Measurements from ENCODE around the gene MEP1A. TPM values are rescaled to one million over a fixed set of nuclear protein-coding genes. Genes with fewer than 3 reads are reported as not detected.

MEP1A gene
- total RNA-seq, 1 experiment from 2014 or later = not detected

- no peaks in the 10 kb centered on the region for H3K27me3 ChIP-seq (ENCODE audit: low read length)
- no peaks in the 10 kb centered on the region for H3K36me3 ChIP-seq (ENCODE audit: low read depth, low read length)
- no peaks in the 10 kb centered on the region for H3K9me3 ChIP-seq (ENCODE audit: low read length)
- H3K4me2 ChIP-seq (ENCODE audit: low read length) = no peak overlapping the region
- BruUV-seq (replicated peaks) = no TSS peak
- no peaks in the 10 kb centered on the region for H4K20me1 ChIP-seq (ENCODE audit: low read length)
- POLR2A ChIA-PET (ENCODE audit: unreplicated experiment) = no interaction called here
- no peak overlapping the region for H3K27ac ChIP-seq (ENCODE audit: low read length)
- DNase-seq (no peak), ATAC-seq (no peak; the same call in 1 of the 2 replicates)
- no peak overlapping the region for H3K9ac ChIP-seq (ENCODE audit: low read length)
- CTCF ChIA-PET = no interaction called here
- intact Hi-C loops (cut with micrococcal nuclease) = no loop called here
- H3K79me2 ChIP-seq (ENCODE audit: low read length) = no peaks in the 10 kb centered on the region
- H3K9me2 ChIP-seq (replicated peaks; ENCODE audit: low read length) = no peaks in the 10 kb centered on the region
- no peak overlapping the region for H3K4me3 ChIP-seq (ENCODE audit: low read length)
- no peaks in the 10 kb centered on the region for H3F3A ChIP-seq (ENCODE audit: low read length, unreplicated experiment)
- no peak for TF ChIP-seq EZH2phosphoT487 (IDR thresholded peaks at IDR 0.05; ENCODE audit: borderline replicate concordance, low read length)
- no peak for TF ChIP-seq EZH2 (IDR thresholded peaks at IDR 0.05; ENCODE audit: low read length, unreplicated experiment)
- no peak for TF ChIP-seq CTCF (conservative IDR thresholded peaks at IDR 0.05; ENCODE audit: low read depth, low read length)
- no peak overlapping the region for H2AFZ ChIP-seq (ENCODE audit: low read length)
- no peaks in the 10 kb centered on the region for H3K4me1 ChIP-seq (ENCODE audit: insufficient read depth, low read length)
Observed at GRCh38 chr6:46749731-46750130, 43.5 kb upstream of the MEP1A start.

GRCh38 chr6:46751658-46752057 is 41.5 kb upstream of the MEP1A start:
- no peaks in the 10 kb centered on the region for H3K9me3 ChIP-seq (ENCODE audit: low read length)
- TF ChIP-seq EZH2phosphoT487 (IDR thresholded peaks at IDR 0.05; ENCODE audit: borderline replicate concordance, low read length) (no peak), EZH2 (IDR thresholded peaks at IDR 0.05; ENCODE audit: low read length, unreplicated experiment) (no peak), CTCF (conservative IDR thresholded peaks at IDR 0.05; ENCODE audit: low read depth, low read length) (no peak)
- no peak overlapping the region for H2AFZ ChIP-seq (ENCODE audit: low read length)
- ChIA-PET POLR2A (ENCODE audit: unreplicated experiment) (no interaction called here), CTCF (no interaction called here)
- no peaks in the 10 kb centered on the region for H4K20me1 ChIP-seq (ENCODE audit: low read length)
- no TSS peak for BruUV-seq (replicated peaks)
- DNase-seq (no peak), ATAC-seq (no peak)
- H3K36me3 ChIP-seq (ENCODE audit: low read depth, low read length) = no peaks in the 10 kb centered on the region
- intact Hi-C loops (cut with micrococcal nuclease) = no loop called here
- no peak overlapping the region for H3K9ac ChIP-seq (ENCODE audit: low read length)
- H3F3A ChIP-seq (ENCODE audit: low read length, unreplicated experiment) = no peaks in the 10 kb centered on the region
- H3K9me2 ChIP-seq (replicated peaks; ENCODE audit: low read length) = no peaks in the 10 kb centered on the region
- H3K4me1 ChIP-seq (ENCODE audit: insufficient read depth, low read length) = peaks cover 1% of the 10 kb centered on the region
- H3K79me2 ChIP-seq (ENCODE audit: low read length) = no peaks in the 10 kb centered on the region
- H3K27ac ChIP-seq (ENCODE audit: low read length) = no peak overlapping the region
- H3K4me3 ChIP-seq (ENCODE audit: low read length) = no peak overlapping the region
- no peak overlapping the region for H3K4me2 ChIP-seq (ENCODE audit: low read length)
- H3K27me3 ChIP-seq (ENCODE audit: low read length) = no peaks in the 10 kb centered on the region

- ATAC-seq (no peak), DNase-seq (no peak)
- no peaks in the 10 kb centered on the region for H3K27me3 ChIP-seq (ENCODE audit: low read length)
- intact Hi-C loops (cut with micrococcal nuclease) = no loop called here
- POLR2A ChIA-PET (ENCODE audit: unreplicated experiment) = no interaction called here
- BruUV-seq (replicated peaks) = no TSS peak
- H3K9ac ChIP-seq (ENCODE audit: low read length) = no peak overlapping the region
- no peaks in the 10 kb centered on the region for H3K9me3 ChIP-seq (ENCODE audit: low read length)
- no peaks in the 10 kb centered on the region for H3F3A ChIP-seq (ENCODE audit: low read length, unreplicated experiment)
- H4K20me1 ChIP-seq (ENCODE audit: low read length) = no peaks in the 10 kb centered on the region
- CTCF ChIA-PET = no interaction called here
- no peak overlapping the region for H2AFZ ChIP-seq (ENCODE audit: low read length)
- H3K79me2 ChIP-seq (ENCODE audit: low read length) = no peaks in the 10 kb centered on the region
- no peak overlapping the region for H3K4me2 ChIP-seq (ENCODE audit: low read length)
- H3K27ac ChIP-seq (ENCODE audit: low read length) = no peak overlapping the region
- H3K9me2 ChIP-seq (replicated peaks; ENCODE audit: low read length) = no peaks in the 10 kb centered on the region
- TF ChIP-seq EZH2 (IDR thresholded peaks at IDR 0.05; ENCODE audit: low read length, unreplicated experiment) = no peak
- no peak for TF ChIP-seq EZH2phosphoT487 (IDR thresholded peaks at IDR 0.05; ENCODE audit: borderline replicate concordance, low read length)
- no peak for TF ChIP-seq CTCF (conservative IDR thresholded peaks at IDR 0.05; ENCODE audit: low read depth, low read length)
- H3K4me1 ChIP-seq (ENCODE audit: insufficient read depth, low read length) = peaks cover 8% of the 10 kb centered on the region
- H3K4me3 ChIP-seq (ENCODE audit: low read length) = no peak overlapping the region
- H3K36me3 ChIP-seq (ENCODE audit: low read depth, low read length) = no peaks in the 10 kb centered on the region
Observed at GRCh38 chr6:46755865-46756264, 37.3 kb upstream of the MEP1A start.

Measured in PC-3 (cell line).